Upper lobe of left lung (tissue), 4 donors: Measurements from ENCODE around the gene RASGRF1.

Source experiments
- CTCF ChIP-seq, 6 experiments: fragments of 450-650 bp in 4 of 6; fragments of 200-600 bp in 2 of 6; sonication (generic) in 2 of 6; IDR thresholded peaks; one replicate each; pipeline ENCODE4 v1.5.1; 2016 to 2019; ENCODE audit warnings: antibody characterized with exemption in 6 of 6
- POLR2A ChIP-seq, 4 donors: fragments of 450-650 bp; IDR thresholded peaks; one replicate each; pipeline ENCODE4 v1.5.1; 2016 to 2017; ENCODE audit warnings: antibody characterized with exemption in 4 of 4, mild to moderate bottlenecking in 2 of 4

GRCh38 chr15:78955355-78955754 lies 135.2 kb downstream of the RASGRF1 start:
- no peak for TF ChIP-seq CTCF (IDR thresholded peaks at IDR 0.05)
- TF ChIP-seq POLR2A (IDR thresholded peaks at IDR 0.05): no peak
